NCI-H1105 (cell line): ENCODE measurements around the gene OR7D2.
"Not testable (repeated sequence)": the region's sequence is repeated elsewhere in the genome, so short reads cannot be mapped to it uniquely, and the experiment has no call there.

Experiments used
- DNase-seq: peaks from one replicate; lab custom pipeline; 2025; lab: John Stamatoyannopoulos, UW

OR7D2 gene

DNA sequence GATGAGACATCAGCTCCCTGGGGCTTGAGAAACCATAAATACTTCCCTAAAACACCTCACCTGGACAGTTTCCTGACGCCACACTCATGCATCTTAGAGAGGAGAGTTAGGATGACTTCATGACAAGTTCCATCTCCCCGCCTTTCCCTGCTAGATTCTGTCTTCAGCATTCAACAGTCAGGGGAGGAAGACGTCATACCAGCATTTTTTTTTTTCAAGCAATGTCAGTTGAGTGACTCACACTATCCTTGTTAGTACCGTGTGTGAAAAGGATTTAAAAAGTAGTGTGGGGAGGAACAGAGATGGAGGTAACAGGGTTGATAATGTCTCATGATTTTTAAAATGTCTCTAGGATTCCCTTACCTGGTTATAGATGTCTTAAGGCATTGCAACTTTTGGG lies at the start of gene OR7D2:
Gene OR7D2, plus strand, starts transcription at position 79 of the 400 bp plus-strand sequence. CDS start 6,803 bp downstream, outside the sequence.
- no peak for DNase-seq

GRCh38 chr19:9130965-9131364 lies 47.8 kb upstream of the OR7D2 start:
- DNase-seq, result no peak

DNA sequence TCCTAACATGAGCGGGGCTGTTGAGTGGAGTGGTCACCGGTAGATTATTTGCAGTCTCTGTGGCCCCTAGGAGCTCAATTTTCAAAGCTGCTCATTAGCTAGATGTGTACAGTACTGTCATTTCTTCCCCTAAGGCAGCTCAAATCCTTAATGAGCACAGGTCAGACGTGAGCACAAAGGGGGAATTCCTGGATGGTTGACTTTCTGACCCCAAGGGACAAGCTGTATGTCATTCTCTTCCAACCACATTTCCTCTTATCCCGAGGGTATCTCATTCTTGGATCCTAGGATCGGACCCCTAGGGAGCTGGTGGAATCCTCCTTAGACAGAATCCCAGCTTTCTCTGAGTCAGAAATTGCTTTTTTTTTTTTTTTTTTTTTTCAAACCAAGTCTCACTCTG lies 46.4 kb upstream of the OR7D2 start:
- no peak for DNase-seq

DNA sequence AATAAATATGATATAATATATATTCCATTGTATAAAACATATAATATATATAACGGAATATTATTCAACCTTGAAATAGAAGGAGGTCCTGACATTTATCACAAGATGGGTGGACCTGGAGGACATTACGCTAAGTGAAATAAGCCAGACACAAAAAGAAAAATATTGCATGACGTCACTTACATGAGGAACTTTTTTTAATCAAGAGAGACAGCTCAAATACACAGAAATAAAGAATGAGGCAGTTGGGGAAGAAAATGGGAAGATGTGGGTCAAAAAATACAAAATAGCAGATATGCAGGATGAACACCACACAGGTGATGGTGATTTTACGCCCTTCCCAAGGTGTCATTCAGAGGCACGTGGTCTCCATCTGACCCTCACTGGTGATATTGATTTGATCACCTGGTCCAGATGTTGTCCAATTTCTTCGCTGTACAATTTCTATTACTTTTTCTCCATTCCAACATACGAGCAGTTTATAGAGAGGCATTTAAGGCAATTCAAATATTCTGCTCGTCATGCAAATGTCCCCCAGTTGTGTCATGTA lies 39.1 kb upstream of the OR7D2 start:
- no peak for DNase-seq

DNA sequence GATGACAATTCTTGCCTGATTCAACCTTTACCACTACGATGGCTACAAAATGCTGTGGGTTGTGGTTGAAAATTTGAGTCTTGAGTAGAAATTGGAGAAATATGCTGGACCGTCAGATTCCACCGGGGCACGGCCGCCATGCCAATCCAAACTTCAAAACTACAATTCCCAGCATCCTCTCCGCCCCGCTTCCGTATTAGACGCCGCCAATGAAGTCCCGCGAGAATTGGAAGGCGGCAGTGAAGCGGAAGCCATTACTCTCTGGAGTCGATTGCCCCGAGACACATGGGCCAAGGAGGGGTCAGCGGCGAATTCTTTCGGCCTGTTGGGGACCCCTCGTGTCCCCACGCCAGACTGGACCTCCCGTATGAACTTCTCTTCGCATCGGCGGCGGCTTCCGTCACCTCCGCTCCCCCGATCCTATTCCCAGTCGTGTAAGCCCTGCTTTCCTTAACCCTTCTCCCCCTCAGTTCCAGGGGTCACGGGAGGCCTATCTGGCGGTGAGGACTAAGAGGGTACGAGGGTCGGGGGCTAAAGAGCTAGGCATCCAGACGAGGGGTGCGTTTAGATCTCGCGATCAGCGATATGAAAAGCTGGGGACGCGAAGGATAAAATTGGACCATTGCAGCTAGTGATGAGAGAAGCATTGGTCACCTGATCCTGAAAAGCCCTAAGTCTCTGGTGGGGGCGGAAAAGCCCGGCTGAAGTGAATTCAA lies 38.5 kb upstream of the OR7D2 start, which contains the start of gene ZNF317:
Gene ZNF317, plus strand, starts transcription at position 239 of the 716 bp plus-strand sequence. CDS start 15,620 bp downstream, outside the sequence.
- peak; percentile 92 for DNase-seq

- no peak for DNase-seq
Measured at GRCh38 chr19:9144920-9145319, 33.9 kb upstream of the OR7D2 start.

- no peak for DNase-seq
Measured at GRCh38 chr19:9146882-9147281, 31.9 kb upstream of the OR7D2 start.

DNA sequence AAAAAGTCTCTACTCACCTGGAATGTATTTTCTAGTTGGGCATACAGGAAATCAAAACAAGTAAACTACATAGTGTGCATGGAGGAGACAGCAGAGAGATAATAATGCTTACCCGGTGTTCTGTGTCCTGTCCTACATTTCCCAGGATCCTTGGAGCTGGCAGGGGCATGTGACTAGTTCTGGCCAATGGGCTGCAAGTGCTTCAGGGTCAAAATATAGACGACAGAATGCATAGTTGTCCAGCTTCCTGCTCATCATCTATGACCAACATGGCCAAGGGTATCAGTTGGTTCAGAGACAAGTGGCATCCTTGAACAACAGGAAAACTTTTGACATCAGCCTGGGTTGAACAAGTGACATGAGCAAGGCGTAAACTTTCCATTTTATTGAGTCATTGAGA lies 30.1 kb upstream of the OR7D2 start:
- no peak for DNase-seq

GRCh38 chr19:9149997-9150396 lies 28.8 kb upstream of the OR7D2 start:
- DNase-seq, result no peak

DNA sequence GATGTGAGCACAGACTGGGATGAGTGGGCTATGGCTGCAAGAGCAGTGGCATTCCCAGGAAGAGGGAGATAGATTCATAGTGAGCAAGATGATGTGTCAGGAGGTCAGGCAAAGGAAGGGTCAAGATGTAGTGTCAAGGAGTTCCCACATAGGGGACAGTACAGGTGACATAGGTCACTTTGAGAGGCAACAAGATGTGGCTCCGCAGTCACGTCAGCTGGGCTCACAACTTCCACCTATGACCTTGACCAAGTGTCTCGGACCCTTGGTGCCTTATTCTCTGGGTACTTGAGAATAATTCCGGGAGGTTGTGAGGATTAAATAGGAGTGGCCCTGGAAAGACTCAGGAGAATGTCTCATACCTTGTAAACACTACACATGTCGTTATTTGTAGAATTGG lies 28.1 kb upstream of the OR7D2 start:
- DNase-seq, result no peak

DNA sequence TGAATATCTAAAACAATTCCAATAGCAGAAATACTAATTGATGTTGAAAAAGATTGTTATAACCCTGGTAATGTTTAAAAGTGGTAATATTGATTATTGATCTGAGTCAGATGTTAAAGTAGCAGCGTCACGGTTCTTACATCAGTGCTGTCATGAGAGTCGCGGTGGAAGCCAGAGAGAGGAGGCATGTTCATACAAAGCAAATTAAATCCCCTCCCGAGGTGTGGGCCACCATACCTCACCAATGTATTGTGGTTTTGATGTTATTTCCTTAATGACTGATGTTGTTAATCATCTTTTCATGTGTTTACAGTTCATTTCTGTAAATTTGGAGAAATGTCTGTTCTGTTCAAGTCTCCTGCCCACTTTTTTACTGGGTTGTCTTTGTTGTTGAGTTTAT lies 27.4 kb upstream of the OR7D2 start:
- DNase-seq, result no peak

DNA sequence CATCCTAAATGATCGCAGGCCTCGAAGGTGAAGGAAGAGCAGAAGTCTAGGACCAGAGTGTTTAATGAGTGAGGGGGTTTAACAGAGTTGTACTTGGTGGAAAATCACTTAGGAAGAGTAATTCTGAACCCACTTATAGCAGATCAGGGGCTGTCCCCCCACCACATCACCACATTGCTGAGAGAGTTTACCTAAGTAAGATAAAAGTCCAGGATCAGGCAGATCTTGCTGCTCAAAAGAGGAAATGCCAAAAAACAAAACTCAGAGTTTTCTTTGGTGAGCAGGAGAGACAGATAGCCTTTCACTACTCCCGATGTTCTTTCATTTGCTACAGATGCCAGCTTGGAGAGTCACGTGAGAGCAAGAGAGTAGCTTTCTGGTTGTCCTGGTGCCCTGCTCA lies 23.2 kb upstream of the OR7D2 start:
- no peak for DNase-seq

GRCh38 chr19:9156304-9156703 lies 22.5 kb upstream of the OR7D2 start:
- DNase-seq, result no peak

DNA sequence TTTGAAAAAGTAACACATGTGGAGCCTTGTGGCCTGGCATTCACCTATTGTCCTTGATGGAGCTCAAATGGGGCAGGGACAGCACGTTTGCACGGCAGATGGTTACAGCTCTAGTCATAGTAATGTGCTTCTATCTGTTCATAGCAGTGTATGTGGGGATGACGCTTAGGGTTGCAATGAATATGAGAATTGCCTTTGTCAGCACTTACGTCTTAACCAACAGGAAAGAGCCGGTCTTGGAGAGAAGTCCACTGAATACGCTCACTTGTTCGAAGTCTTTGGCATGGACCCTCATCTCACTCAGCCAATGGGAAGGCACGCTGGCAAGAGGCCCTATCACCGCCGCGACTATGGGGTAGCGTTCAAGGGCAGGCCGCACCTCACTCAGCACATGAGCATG lies 18.9 kb upstream of the OR7D2 start:
- DNase-seq, result no peak

DNA sequence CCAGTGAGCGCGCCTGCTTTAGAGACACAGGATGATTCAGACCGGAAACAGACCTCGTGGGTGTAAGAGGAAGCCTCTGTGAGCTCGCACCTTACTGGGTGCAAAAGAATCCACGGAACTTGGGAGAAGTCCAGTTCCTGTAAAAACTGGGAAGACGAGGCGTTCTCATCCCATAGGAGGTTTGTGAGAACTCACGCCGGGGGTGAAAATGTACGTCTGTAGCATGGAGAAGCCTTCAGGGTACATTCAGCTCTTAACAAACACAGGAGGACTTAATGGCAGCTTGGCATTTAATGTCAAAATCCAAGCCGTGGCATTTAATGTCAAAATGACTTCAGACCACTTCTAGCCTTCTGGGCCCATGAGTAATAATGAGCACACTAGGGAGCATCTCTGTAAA lies 17.4 kb upstream of the OR7D2 start:
- DNase-seq, result no peak

- DNase-seq, result no peak
Measured at GRCh38 chr19:9165261-9165660, 13.5 kb upstream of the OR7D2 start.

GRCh38 chr19:9166846-9167245 lies 11.9 kb upstream of the OR7D2 start:
- DNase-seq, result no peak

- DNase-seq, result no peak
Measured at GRCh38 chr19:9171393-9171991, 7.3 kb upstream of the OR7D2 start.

DNA sequence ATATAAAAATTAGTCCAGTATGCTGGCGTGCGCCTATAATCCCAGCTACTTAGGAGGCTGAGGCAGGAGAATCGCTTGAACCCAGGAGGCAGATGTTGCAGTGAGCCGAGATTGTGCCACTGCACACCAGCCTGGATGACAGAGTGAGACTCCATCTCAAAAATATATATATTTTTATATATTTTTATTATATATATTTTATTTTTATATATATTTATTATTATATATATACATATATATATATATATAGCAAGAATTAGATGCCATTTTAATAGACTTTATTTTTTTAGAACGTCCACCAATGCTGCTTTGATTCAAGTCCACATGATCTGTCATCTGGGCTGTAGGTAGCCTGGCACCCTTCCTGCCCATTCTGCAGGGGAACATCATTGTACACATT lies 3.5 kb upstream of the OR7D2 start:
- DNase-seq, result no peak

DNA sequence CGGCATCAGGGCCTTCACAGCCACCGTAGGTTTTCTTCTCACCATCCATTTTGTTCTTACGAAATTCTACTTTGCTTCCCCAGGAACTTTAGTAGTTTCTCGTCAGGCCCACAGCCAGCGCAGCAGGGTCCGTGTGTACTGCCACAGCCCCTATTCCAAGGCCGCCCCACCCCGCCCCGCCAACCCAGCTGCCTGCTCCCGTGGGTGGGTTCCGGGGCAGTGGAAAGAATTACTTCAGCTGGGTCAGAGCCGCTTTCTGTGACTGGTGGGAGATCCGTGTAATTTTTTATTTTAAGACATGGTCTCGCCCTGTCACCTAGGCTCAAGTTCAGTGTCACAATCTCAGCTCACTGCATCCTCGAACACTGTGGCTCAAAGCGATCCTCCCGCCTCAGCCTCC lies 4.2 kb downstream of the OR7D2 start:
- DNase-seq, result no peak

DNA sequence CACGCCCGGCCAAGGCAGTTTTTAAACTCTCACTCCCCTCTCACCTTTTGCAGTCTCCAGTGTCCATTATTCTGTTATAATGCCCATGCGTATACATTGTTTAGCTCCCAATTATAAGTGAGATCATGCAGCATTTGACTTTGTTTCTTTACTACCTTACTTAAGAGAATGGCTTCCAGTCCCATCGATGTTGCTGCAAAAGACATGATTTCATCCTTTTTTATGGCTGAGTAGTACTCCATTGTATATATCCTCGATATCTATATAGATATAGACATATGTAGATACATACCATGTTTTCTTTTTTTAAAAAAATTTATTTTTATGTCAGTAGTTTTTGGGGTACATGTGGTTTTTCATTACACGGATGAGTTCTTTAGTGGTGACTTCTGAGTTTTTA lies 8.4 kb downstream of the OR7D2 start:
- DNase-seq, result no peak

GRCh38 chr19:9189535-9189934 lies 10.8 kb downstream of the OR7D2 start:
- no peak for DNase-seq

- DNase-seq, result not testable (repeated sequence)
Measured at GRCh38 chr19:9198044-9198443, 19.3 kb downstream of the OR7D2 start.
